BJ (cell line): Measurements from ENCODE around the gene CPB1. TPM values are rescaled to one million over a fixed set of nuclear protein-coding genes. Genes with fewer than 3 reads are reported as not detected.
"Not testable (repeated sequence)": the region's sequence is repeated elsewhere in the genome, so short reads cannot be mapped to it uniquely, and the experiment has no call there.

ENCODE experiments used
- CTCF ChIA-PET: fragments of 350-600 bp; formaldehyde crosslinking; extraction: SDS; loops from one replicate; lab custom pipeline; 2021; ENCODE audit warnings: antibody characterized with exemption, inconsistent platforms; lab: Yijun Ruan, JAX
- POLR2A ChIA-PET: fragments of 300-600 bp; sonication (Branson Sonifier 250); formaldehyde crosslinking; extraction: SDS; loops from one replicate; lab custom pipeline; 2021; ENCODE audit warnings: antibody characterized with exemption; lab: Charles Lee
- DNase-seq: peaks from one replicate; pipeline ENCODE4 v3.0.0-alpha.2; 2011; ENCODE audit warnings: low read depth
- H3K27me3 ChIP-seq: 2 replicates; pipeline ENCODE4 v1.6.0; 2011; ENCODE audit warnings: low read length; ENCODE audit not compliant: control insufficient read depth, insufficient read depth
- H3K36me3 ChIP-seq: 2 replicates; pipeline ENCODE4 v1.5.1; 2011; ENCODE audit warnings: low read length; ENCODE audit not compliant: control insufficient read depth, insufficient read depth
- H3K4me3 ChIP-seq: 2 replicates; pipeline ENCODE4 v1.5.1; 2011; ENCODE audit warnings: low read depth, mild to moderate bottlenecking, control low read depth, low read length
- polyA minus RNA-seq: library from RNA; depleted of rRNA, polyadenylated mRNA; stranded (reverse); fragments of >200 nt; gene quantifications from 2 replicates; pipeline ENCODE4 v1.2.3, GENCODE V29; 2011; rRNA and poly(A)+ RNA removed
- polyA plus RNA-seq: library from polyadenylated mRNA; depleted of rRNA; stranded (reverse); fragments of >200 nt; gene quantifications from 2 replicates; pipeline ENCODE4 v1.2.3, GENCODE V29; 2011; rRNA removed
- TF ChIP-seq, protein P1 (sequence below): IDR thresholded peaks from 2 replicates; pipeline ENCODE4 v1.5.1; 2011; ENCODE audit warnings: low read depth, mild to moderate bottlenecking, control low read depth, inconsistent platforms, low read length, moderate library complexity; ENCODE audit not compliant: insufficient read depth

The CPB1 gene
- polyA plus RNA-seq (not detected in 2 replicates), polyA minus RNA-seq (not detected in 2 replicates)

DNA sequence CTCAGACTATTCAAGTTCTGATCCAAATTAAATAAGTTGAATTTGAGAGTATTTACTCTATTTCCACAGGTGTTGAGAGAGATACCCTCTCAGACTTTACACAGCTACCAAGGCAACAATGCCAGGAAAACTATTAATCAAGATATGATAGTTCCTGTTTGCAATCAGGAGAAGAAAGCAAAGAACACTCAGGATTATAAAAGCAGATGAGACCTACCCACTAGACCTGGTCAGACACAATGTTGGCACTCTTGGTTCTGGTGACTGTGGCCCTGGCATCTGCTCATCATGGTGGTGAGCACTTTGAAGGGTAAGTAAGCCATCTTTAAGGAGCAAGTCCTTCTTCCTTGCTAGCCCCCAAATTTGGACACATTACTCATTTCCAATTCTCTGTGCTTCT lies at the start of gene CPB1:
TSS of gene CPB1 (plus strand) at position 227 of the 400 bp plus-strand sequence. CDS start at position 240, 13 bp downstream.
- TF ChIP-seq, protein P1, sequence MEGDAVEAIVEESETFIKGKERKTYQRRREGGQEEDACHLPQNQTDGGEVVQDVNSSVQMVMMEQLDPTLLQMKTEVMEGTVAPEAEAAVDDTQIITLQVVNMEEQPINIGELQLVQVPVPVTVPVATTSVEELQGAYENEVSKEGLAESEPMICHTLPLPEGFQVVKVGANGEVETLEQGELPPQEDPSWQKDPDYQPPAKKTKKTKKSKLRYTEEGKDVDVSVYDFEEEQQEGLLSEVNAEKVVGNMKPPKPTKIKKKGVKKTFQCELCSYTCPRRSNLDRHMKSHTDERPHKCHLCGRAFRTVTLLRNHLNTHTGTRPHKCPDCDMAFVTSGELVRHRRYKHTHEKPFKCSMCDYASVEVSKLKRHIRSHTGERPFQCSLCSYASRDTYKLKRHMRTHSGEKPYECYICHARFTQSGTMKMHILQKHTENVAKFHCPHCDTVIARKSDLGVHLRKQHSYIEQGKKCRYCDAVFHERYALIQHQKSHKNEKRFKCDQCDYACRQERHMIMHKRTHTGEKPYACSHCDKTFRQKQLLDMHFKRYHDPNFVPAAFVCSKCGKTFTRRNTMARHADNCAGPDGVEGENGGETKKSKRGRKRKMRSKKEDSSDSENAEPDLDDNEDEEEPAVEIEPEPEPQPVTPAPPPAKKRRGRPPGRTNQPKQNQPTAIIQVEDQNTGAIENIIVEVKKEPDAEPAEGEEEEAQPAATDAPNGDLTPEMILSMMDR = no peak
- ChIA-PET CTCF (no interaction called here), POLR2A (no interaction called here)
- no peak for DNase-seq
- H3K36me3 ChIP-seq = no peaks in the 10 kb centered on the region
- H3K27me3 ChIP-seq = no peaks in the 10 kb centered on the region
- H3K4me3 ChIP-seq = no peak within 1 kb of the TSS

DNA sequence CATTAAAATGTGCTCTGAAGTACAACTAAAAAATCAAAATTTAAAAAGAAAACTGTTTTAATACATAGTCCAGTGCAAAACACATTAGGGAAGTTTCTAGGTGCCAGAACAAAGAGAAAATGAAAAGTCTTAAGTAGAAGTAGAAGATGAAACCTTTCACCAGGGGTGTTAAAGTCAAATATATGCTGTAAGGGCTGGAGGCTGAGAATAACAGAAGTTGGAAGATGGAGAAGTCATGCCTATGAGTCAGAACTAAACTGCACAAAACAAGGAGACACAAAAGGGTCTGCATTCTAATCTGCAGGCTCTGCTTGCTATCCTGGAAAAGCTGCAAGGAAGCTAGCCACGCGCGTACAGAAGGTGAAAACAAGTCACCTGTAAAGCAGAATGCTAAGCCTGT lies 48.7 kb upstream of the CPB1 start:
- TF ChIP-seq, protein P1 = no peak
- Histone ChIP-seq H3K27me3 (no peaks in the 10 kb centered on the region), H3K36me3 (no peaks in the 10 kb centered on the region), H3K4me3 (no peak overlapping the region)
- no peak for DNase-seq
- POLR2A ChIA-PET = no interaction called here
- CTCF ChIA-PET = no interaction called here

DNA sequence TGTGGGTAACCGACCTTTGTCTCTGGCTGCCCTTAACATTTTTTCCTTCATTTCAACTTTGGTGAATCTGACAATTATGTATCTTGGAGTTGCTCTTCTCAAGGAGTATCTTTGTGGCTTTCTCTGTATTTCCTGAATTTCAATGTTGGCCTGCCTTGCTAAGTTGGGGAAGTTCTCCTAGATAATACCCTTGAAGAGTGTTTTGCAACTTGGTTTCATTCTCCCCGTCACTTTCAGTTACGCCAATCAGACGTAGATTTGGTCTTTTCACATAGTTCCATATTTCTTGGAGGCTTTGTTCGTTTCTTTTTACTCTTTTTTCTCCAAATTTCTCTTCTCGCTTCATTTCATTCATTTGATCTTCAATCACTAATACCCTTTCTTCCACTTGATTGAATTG lies 42.6 kb upstream of the CPB1 start:
- H3K36me3 ChIP-seq, H3K27me3 ChIP-seq, CTCF ChIA-PET, POLR2A ChIA-PET, DNase-seq, H3K4me3 ChIP-seq: not testable (repeated sequence)

DNA sequence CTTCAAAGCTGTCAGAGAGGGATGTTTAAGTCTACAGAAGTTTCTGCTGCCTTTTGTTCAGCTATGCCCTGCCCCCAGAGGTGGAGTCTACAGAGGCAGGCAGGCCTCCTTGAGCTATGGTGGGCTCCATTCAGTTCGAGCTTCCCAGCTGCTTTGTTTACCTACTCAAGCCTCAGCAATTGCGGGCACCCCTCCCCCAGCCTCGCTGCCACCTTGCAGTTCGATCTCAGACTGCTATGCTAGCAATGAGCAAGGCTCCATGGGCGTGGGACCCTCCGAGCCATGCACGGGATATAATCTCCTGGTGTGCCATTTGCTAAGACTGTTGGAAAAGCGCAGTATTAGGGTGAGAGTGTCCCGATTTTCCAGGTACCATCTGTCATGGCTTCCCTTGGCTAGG lies 41.5 kb upstream of the CPB1 start:
- H3K36me3 ChIP-seq, H3K4me3 ChIP-seq, DNase-seq, POLR2A ChIA-PET, CTCF ChIA-PET, H3K27me3 ChIP-seq: not testable (repeated sequence)

DNA sequence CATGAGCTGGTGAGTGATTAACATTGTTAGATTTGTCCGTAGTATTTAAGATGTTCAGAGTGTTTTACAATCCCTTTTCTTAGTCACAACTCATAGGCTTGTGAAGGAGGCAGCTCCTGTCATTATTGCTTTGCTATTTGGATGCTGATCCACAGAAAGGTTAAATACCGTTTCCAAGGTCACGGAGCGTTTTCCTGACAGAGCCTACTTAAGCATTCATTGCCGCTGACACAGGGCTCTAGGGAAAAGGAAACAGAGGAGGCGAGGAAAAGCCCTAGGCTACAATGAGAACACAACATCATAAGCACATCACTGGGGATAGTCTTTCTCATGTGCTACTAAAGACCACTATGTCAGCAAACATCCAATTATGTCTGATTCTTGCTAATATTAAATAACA lies 38.5 kb upstream of the CPB1 start:
- CTCF ChIA-PET = no interaction called here
- Histone ChIP-seq H3K4me3 (no peak overlapping the region), H3K36me3 (no peaks in the 10 kb centered on the region), H3K27me3 (no peaks in the 10 kb centered on the region)
- no peak for DNase-seq
- POLR2A ChIA-PET = no interaction called here
- TF ChIP-seq, protein P1 = no peak

DNA sequence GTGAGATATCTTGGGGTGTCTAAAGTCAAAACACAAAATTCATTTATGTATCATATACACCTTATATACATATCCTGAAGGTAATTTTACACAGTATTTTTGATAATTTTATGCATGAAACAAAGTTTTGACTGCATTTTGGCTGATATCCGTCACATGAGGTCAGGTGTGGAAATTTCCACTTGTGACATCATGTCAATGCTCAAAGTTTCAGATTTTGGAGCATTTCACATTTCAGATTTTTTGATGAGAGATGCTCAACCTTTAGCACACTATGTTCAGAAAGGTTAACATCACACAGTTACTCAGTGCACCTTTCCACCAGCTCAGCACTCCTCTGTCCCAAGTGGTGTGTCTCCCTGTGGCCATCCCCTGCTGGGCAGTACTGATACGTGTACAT lies 37.7 kb upstream of the CPB1 start:
- Histone ChIP-seq H3K4me3 (no peak overlapping the region), H3K27me3 (no peaks in the 10 kb centered on the region), H3K36me3 (no peaks in the 10 kb centered on the region)
- TF ChIP-seq, protein P1 = no peak
- ChIA-PET CTCF (no interaction called here), POLR2A (no interaction called here)
- no peak for DNase-seq
